Epithelial cell of esophagus (primary cell): ENCODE results near the gene LYAR.

Source experiments
- DNase-seq: peaks from one replicate; pipeline ENCODE4 v3.0.0; 2010; ENCODE audit warnings: low read depth
- H3K4me3 ChIP-seq: 2 replicates; pipeline ENCODE4 v1.5.1; 2011; ENCODE audit warnings: mild to moderate bottlenecking, low read length, control low read depth
- CTCF ChIP-seq: IDR thresholded peaks from 2 replicates; pipeline ENCODE4 v1.5.1; 2011; ENCODE audit warnings: low read depth, mild to moderate bottlenecking, low read length, control low read depth, inconsistent platforms; ENCODE audit not compliant: insufficient read depth; ENCODE audit errors: missing control alignments

LYAR gene

GRCh38 chr4:4289941-4290850, at the start of gene LYAR, which contains the start of gene ZBTB49:
TSS of gene LYAR (minus strand) at chr4:4290154. CDS start at chr4:4283742, 6,412 bp downstream.
TSS of gene ZBTB49 (plus strand) at chr4:4290251. CDS start at chr4:4299946, 9,695 bp downstream.
- no peak for TF ChIP-seq CTCF
- peak within 1 kb of the TSS; percentile 95 for H3K4me3 ChIP-seq
- peak; percentile 96 for DNase-seq

- no peak for TF ChIP-seq CTCF
- no peak overlapping the region for H3K4me3 ChIP-seq
- peak; percentile 11 for DNase-seq
These were observed 49.6 kb upstream of the LYAR start for GRCh38 chr4:4339504-4340085.

DNA sequence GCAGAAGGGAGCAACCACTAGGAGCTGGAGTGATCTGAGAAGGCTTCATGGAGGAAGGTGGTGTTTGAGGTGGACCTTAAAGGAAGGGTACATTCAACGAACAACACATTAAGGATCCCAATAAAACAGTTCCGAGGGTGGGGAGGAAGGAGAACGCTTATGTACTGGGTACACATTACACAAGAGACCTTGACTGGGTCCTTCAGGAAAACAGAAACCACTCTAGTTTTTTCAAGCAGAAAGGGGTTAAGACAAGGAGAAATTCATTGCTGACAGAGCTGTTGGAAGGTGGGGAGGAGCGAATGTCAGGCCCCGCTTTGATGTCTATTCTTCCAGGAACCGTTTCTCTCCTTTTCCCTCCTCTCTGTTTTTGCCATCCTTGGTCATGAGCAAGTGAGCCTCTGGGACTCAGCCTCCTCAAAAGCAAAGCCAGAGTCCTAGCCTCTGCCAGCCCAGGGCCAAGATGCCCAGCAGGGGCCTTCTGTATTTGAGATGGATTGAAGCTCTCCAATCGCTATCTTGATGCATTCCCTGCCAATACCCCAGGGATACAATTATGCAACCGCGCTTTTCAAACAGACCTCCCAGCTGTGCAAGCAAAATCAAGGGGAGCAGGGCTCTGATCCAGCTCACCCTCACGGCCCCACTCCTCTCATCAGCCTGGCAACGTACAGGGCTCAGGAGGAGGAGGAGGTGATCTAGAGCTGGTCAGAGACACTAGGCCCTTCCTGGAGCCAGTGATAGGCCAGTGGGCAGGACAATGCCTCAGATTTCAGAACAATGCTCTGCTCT, 48.5 kb upstream of the LYAR start:
- DNase-seq, result no peak
- TF ChIP-seq CTCF, result no peak
- no peak overlapping the region for H3K4me3 ChIP-seq

GRCh38 chr4:4334798-4335520, 45.0 kb upstream of the LYAR start:
- TF ChIP-seq CTCF, result peak; percentile 89
- no peak overlapping the region for H3K4me3 ChIP-seq
- DNase-seq, result peak; percentile 71

DNA sequence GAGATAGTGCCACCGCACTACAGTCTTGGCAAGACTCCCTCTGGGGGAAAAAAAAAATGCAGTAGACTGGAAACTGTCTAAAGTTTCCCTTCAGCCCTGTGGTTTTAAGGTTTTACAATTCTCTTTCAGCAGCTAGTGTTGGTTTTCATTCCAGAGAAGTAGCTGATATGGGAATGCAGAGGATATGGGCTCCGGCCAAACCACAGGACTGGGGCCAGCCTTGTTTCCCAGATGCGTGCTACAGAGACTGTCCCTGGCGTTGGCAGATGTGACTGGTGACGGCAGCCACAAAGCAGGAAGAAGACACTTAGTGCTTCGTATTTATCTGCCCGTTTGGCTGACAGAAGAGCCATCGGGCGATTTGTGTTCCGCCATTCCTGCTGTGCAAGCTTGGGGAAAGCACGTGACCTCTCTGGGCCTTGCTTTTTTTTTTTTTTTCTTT, 43.3 kb upstream of the LYAR start:
- TF ChIP-seq CTCF, result no peak
- no peak overlapping the region for H3K4me3 ChIP-seq
- no peak for DNase-seq

DNA sequence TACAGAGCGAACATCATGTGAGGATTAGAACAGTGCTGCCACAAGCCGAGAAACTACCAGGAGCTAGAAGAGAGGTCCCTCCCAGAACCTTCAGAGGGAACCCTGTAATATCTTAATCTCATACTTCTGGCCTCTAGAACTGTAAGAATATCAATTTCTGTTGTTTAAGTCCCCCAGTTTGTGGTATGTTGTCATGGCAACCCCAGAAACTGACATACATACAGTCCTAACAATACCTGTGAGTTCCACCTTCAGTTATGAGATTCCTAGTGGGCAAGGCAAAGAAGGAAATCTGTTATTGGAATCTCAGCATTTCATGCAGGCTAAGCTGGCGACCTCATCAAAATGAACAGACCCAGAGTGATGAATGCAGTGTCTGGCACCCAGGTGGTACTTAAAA, 42.6 kb upstream of the LYAR start:
- TF ChIP-seq CTCF, result no peak
- no peak for DNase-seq
- H3K4me3 ChIP-seq, result no peak overlapping the region
